ENCODE results near the gene CALHM3. TPM values are rescaled to one million over a fixed set of nuclear protein-coding genes. Genes with fewer than 3 reads are reported as not detected.

CALHM3 gene
- total RNA-seq, 1 donor from 2014 or later, result not detected

GRCh38 chr10:103449208-103450144 lies 29.6 kb downstream of the CALHM3 start:
- Mint-ChIP-seq H3K36me3 (ENCODE audit: unreplicated experiment) (peaks cover 11% of the 10 kb centered on the region), H3K27me3 (ENCODE audit: unreplicated experiment) (peaks cover 2% of the 10 kb centered on the region), H3K4me1 (ENCODE audit: low read depth, unreplicated experiment) (peaks cover 10% of the 10 kb centered on the region), H3K27ac (ENCODE audit: unreplicated experiment) (no peak overlapping the region), H3K9me3 (ENCODE audit: unreplicated experiment) (peaks cover 8% of the 10 kb centered on the region), H3K4me3 (ENCODE audit: unreplicated experiment) (no peak overlapping the region)
- TF ChIP-seq CTCF (IDR thresholded peaks at IDR 0.05; ENCODE audit: partially characterized antibody, unreplicated experiment), result no peak
- no peak for DNase-seq

- peaks cover 2% of the 10 kb centered on the region for H3K27me3 Mint-ChIP-seq (ENCODE audit: unreplicated experiment)
- peaks cover 8% of the 10 kb centered on the region for H3K9me3 Mint-ChIP-seq (ENCODE audit: unreplicated experiment)
- H3K27ac Mint-ChIP-seq (ENCODE audit: unreplicated experiment), result peak overlapping the region; percentile 11
- no peak for DNase-seq
- H3K4me1 Mint-ChIP-seq (ENCODE audit: low read depth, unreplicated experiment), result peaks cover 10% of the 10 kb centered on the region
- peaks cover 11% of the 10 kb centered on the region for H3K36me3 Mint-ChIP-seq (ENCODE audit: unreplicated experiment)
- no peak overlapping the region for H3K4me3 Mint-ChIP-seq (ENCODE audit: unreplicated experiment)
- no peak for TF ChIP-seq CTCF (IDR thresholded peaks at IDR 0.05; ENCODE audit: partially characterized antibody, unreplicated experiment)
These were observed 30.3 kb downstream of the CALHM3 start for GRCh38 chr10:103448746-103449145.

GRCh38 chr10:103447187-103447586 lies 31.9 kb downstream of the CALHM3 start:
- H3K36me3 Mint-ChIP-seq (ENCODE audit: unreplicated experiment), result peaks cover 8% of the 10 kb centered on the region
- H3K4me3 Mint-ChIP-seq (ENCODE audit: unreplicated experiment), result no peak overlapping the region
- H3K27ac Mint-ChIP-seq (ENCODE audit: unreplicated experiment), result no peak overlapping the region
- peaks cover 8% of the 10 kb centered on the region for H3K9me3 Mint-ChIP-seq (ENCODE audit: unreplicated experiment)
- peaks cover 7% of the 10 kb centered on the region for H3K4me1 Mint-ChIP-seq (ENCODE audit: low read depth, unreplicated experiment)
- no peak for DNase-seq
- TF ChIP-seq CTCF (IDR thresholded peaks at IDR 0.05; ENCODE audit: partially characterized antibody, unreplicated experiment), result no peak
- H3K27me3 Mint-ChIP-seq (ENCODE audit: unreplicated experiment), result peaks cover 2% of the 10 kb centered on the region

- no peak overlapping the region for H3K27ac Mint-ChIP-seq (ENCODE audit: unreplicated experiment)
- no peak for TF ChIP-seq CTCF (IDR thresholded peaks at IDR 0.05; ENCODE audit: partially characterized antibody, unreplicated experiment)
- peaks cover 7% of the 10 kb centered on the region for H3K4me1 Mint-ChIP-seq (ENCODE audit: low read depth, unreplicated experiment)
- H3K4me3 Mint-ChIP-seq (ENCODE audit: unreplicated experiment), result no peak overlapping the region
- H3K9me3 Mint-ChIP-seq (ENCODE audit: unreplicated experiment), result peaks cover 8% of the 10 kb centered on the region
- DNase-seq, result no peak
- H3K27me3 Mint-ChIP-seq (ENCODE audit: unreplicated experiment), result peaks cover 2% of the 10 kb centered on the region
- H3K36me3 Mint-ChIP-seq (ENCODE audit: unreplicated experiment), result peaks cover 8% of the 10 kb centered on the region
These were observed 33.1 kb downstream of the CALHM3 start for GRCh38 chr10:103445767-103446567.
